ENCODE results near the gene PLA2G12A.
"Not testable (repeated sequence)": the region's sequence is repeated elsewhere in the genome, so short reads cannot be mapped to it uniquely, and the experiment has no call there.

Gene PLA2G12A

GRCh38 chr4:109701566-109702410, 28.1 kb downstream of the PLA2G12A start:
- Histone ChIP-seq H3K4me1 (ENCODE audit: control insufficient read depth, insufficient read depth, low read length, poor library complexity, severe bottlenecking) (no peaks in the 10 kb centered on the region), H3K4me3 (ENCODE audit: extremely low read depth, insufficient read depth, low read length, poor library complexity, severe bottlenecking) (peak overlapping the region; percentile 71), H3K36me3 (ENCODE audit: control insufficient read depth, insufficient read depth, low read length) (peaks cover 34% of the 10 kb centered on the region), H3K27ac (ENCODE audit: low read depth, low read length, severe bottlenecking) (peak overlapping the region; percentile 78), H3K9me3 (ENCODE audit: control insufficient read depth, low read length) (no peaks in the 10 kb centered on the region)
- WGBS, 2 experiments (ENCODE audit: insufficient coverage in 2 of 2), result 68 to 69% methylated on average over 15 to 18 of the region's 21 CpGs

- 81 to 88% methylated on average over 8 of the region's 8 CpGs for WGBS, 2 experiments (ENCODE audit: insufficient coverage in 2 of 2)
- Histone ChIP-seq H3K27ac (ENCODE audit: low read depth, low read length, severe bottlenecking) (no peak overlapping the region), H3K4me1 (ENCODE audit: control insufficient read depth, insufficient read depth, low read length, poor library complexity, severe bottlenecking) (no peaks in the 10 kb centered on the region), H3K4me3 (ENCODE audit: extremely low read depth, insufficient read depth, low read length, poor library complexity, severe bottlenecking) (no peak overlapping the region), H3K36me3 (ENCODE audit: control insufficient read depth, insufficient read depth, low read length) (peaks cover 44% of the 10 kb centered on the region), H3K9me3 (ENCODE audit: control insufficient read depth, low read length) (no peaks in the 10 kb centered on the region)
Observed at GRCh38 chr4:109699553-109700225, 30.2 kb downstream of the PLA2G12A start.

- H3K27ac ChIP-seq (ENCODE audit: low read depth, low read length, severe bottlenecking), result no peak overlapping the region
- WGBS, 2 experiments (ENCODE audit: insufficient coverage in 2 of 2), result 100% methylated on average over 1 of the region's 1 CpG
- peaks cover 54% of the 10 kb centered on the region for H3K36me3 ChIP-seq (ENCODE audit: control insufficient read depth, insufficient read depth, low read length)
- H3K4me1 ChIP-seq (ENCODE audit: control insufficient read depth, insufficient read depth, low read length, poor library complexity, severe bottlenecking), result no peaks in the 10 kb centered on the region
- H3K9me3 ChIP-seq (ENCODE audit: control insufficient read depth, low read length), result no peaks in the 10 kb centered on the region
- no peak overlapping the region for H3K4me3 ChIP-seq (ENCODE audit: extremely low read depth, insufficient read depth, low read length, poor library complexity, severe bottlenecking)
Observed at GRCh38 chr4:109698656-109699055, 31.2 kb downstream of the PLA2G12A start.

GRCh38 chr4:109691411-109691920, 38.4 kb downstream of the PLA2G12A start:
- H3K9me3 ChIP-seq (ENCODE audit: control insufficient read depth, low read length), result no peaks in the 10 kb centered on the region
- peaks cover 68% of the 10 kb centered on the region for H3K36me3 ChIP-seq (ENCODE audit: control insufficient read depth, insufficient read depth, low read length)
- no peak overlapping the region for H3K4me3 ChIP-seq (ENCODE audit: extremely low read depth, insufficient read depth, low read length, poor library complexity, severe bottlenecking)
- H3K27ac ChIP-seq (ENCODE audit: low read depth, low read length, severe bottlenecking), result no peak overlapping the region
- no peaks in the 10 kb centered on the region for H3K4me1 ChIP-seq (ENCODE audit: control insufficient read depth, insufficient read depth, low read length, poor library complexity, severe bottlenecking)
- WGBS, 2 experiments (ENCODE audit: insufficient coverage in 2 of 2), result no CpG with 5 or more reads among the region's 1 CpG

- Histone ChIP-seq H3K4me3 (ENCODE audit: extremely low read depth, insufficient read depth, low read length, poor library complexity, severe bottlenecking) (no peak overlapping the region), H3K4me1 (ENCODE audit: control insufficient read depth, insufficient read depth, low read length, poor library complexity, severe bottlenecking) (no peaks in the 10 kb centered on the region), H3K36me3 (ENCODE audit: control insufficient read depth, insufficient read depth, low read length) (peaks cover 64% of the 10 kb centered on the region), H3K27ac (ENCODE audit: low read depth, low read length, severe bottlenecking) (no peak overlapping the region), H3K9me3 (ENCODE audit: control insufficient read depth, low read length) (no peaks in the 10 kb centered on the region)
- WGBS, 2 experiments (ENCODE audit: insufficient coverage in 2 of 2), result 96 to 100% methylated on average over 2 to 3 of the region's 6 CpGs
Observed at GRCh38 chr4:109690690-109691410, 39.0 kb downstream of the PLA2G12A start.

- H3K36me3 ChIP-seq (ENCODE audit: control insufficient read depth, insufficient read depth, low read length), result peaks cover 13% of the 10 kb centered on the region
- no peak overlapping the region for H3K4me3 ChIP-seq (ENCODE audit: extremely low read depth, insufficient read depth, low read length, poor library complexity, severe bottlenecking)
Observed at GRCh38 chr4:109684727-109685126, 45.1 kb downstream of the PLA2G12A start.

GRCh38 chr4:109683621-109684253, 46.1 kb downstream of the PLA2G12A start:
- Histone ChIP-seq H3K36me3 (ENCODE audit: control insufficient read depth, insufficient read depth, low read length) (peaks cover 6% of the 10 kb centered on the region), H3K27ac (ENCODE audit: low read depth, low read length, severe bottlenecking) (no peak overlapping the region), H3K9me3 (ENCODE audit: control insufficient read depth, low read length) (peaks cover 15% of the 10 kb centered on the region), H3K4me1 (ENCODE audit: control insufficient read depth, insufficient read depth, low read length, poor library complexity, severe bottlenecking) (no peaks in the 10 kb centered on the region), H3K4me3 (ENCODE audit: extremely low read depth, insufficient read depth, low read length, poor library complexity, severe bottlenecking) (no peak overlapping the region)
- 40 to 86% methylated on average over 1 of the region's 6 CpGs for WGBS, 2 experiments (ENCODE audit: insufficient coverage in 2 of 2)

More at GRCh38 chr4:109684727-109685126, 45.1 kb downstream of the PLA2G12A start:
- Histone ChIP-seq H3K4me1 (ENCODE audit: control insufficient read depth, insufficient read depth, low read length, poor library complexity, severe bottlenecking) (no peaks in the 10 kb centered on the region), H3K27ac (ENCODE audit: low read depth, low read length, severe bottlenecking) (no peak overlapping the region), H3K9me3 (ENCODE audit: control insufficient read depth, low read length) (peaks cover 10% of the 10 kb centered on the region)

- Histone ChIP-seq H3K27ac (ENCODE audit: low read depth, low read length, severe bottlenecking) (no peak overlapping the region), H3K4me1 (ENCODE audit: control insufficient read depth, insufficient read depth, low read length, poor library complexity, severe bottlenecking) (no peaks in the 10 kb centered on the region)
Observed at GRCh38 chr4:109682875-109683274, 47.0 kb downstream of the PLA2G12A start.

GRCh38 chr4:109678925-109679324, 50.9 kb downstream of the PLA2G12A start:
- H3K36me3 ChIP-seq (ENCODE audit: control insufficient read depth, insufficient read depth, low read length); H3K4me1 ChIP-seq (ENCODE audit: control insufficient read depth, insufficient read depth, low read length, poor library complexity, severe bottlenecking); H3K27ac ChIP-seq (ENCODE audit: low read depth, low read length, severe bottlenecking); H3K4me3 ChIP-seq (ENCODE audit: extremely low read depth, insufficient read depth, low read length, poor library complexity, severe bottlenecking): not testable (repeated sequence)
- peaks cover 22% of the 10 kb centered on the region for H3K9me3 ChIP-seq (ENCODE audit: control insufficient read depth, low read length)
- WGBS, 2 experiments (ENCODE audit: insufficient coverage in 2 of 2), result 91 to 98% methylated on average over 10 to 11 of the region's 14 CpGs

More at GRCh38 chr4:109682875-109683274, 47.0 kb downstream of the PLA2G12A start:
- H3K36me3 ChIP-seq (ENCODE audit: control insufficient read depth, insufficient read depth, low read length), result peaks cover 4% of the 10 kb centered on the region
- WGBS, 2 experiments (ENCODE audit: insufficient coverage in 2 of 2), result 92 to 100% methylated on average over 1 to 2 of the region's 2 CpGs
- no peak overlapping the region for H3K4me3 ChIP-seq (ENCODE audit: extremely low read depth, insufficient read depth, low read length, poor library complexity, severe bottlenecking)
- peaks cover 17% of the 10 kb centered on the region for H3K9me3 ChIP-seq (ENCODE audit: control insufficient read depth, low read length)

- 96% methylated on average over 11 to 25 of the region's 28 CpGs for WGBS, 2 experiments (ENCODE audit: insufficient coverage in 2 of 2)
- not testable (repeated sequence) for H3K36me3 ChIP-seq (ENCODE audit: control insufficient read depth, insufficient read depth, low read length)
Observed at GRCh38 chr4:109678472-109678871, 51.4 kb downstream of the PLA2G12A start.

More at GRCh38 chr4:109678472-109678871, 51.4 kb downstream of the PLA2G12A start:
- peaks cover 22% of the 10 kb centered on the region for H3K9me3 ChIP-seq (ENCODE audit: control insufficient read depth, low read length)
- H3K27ac ChIP-seq (ENCODE audit: low read depth, low read length, severe bottlenecking); H3K4me1 ChIP-seq (ENCODE audit: control insufficient read depth, insufficient read depth, low read length, poor library complexity, severe bottlenecking); H3K4me3 ChIP-seq (ENCODE audit: extremely low read depth, insufficient read depth, low read length, poor library complexity, severe bottlenecking): not testable (repeated sequence)

All from mesodermal cell (in vitro differentiated cells).